ENCODE data around the gene FHL3. TPM values are rescaled to one million over a fixed set of nuclear protein-coding genes. Genes with fewer than 3 reads are reported as not detected.

The FHL3 gene, protein sequence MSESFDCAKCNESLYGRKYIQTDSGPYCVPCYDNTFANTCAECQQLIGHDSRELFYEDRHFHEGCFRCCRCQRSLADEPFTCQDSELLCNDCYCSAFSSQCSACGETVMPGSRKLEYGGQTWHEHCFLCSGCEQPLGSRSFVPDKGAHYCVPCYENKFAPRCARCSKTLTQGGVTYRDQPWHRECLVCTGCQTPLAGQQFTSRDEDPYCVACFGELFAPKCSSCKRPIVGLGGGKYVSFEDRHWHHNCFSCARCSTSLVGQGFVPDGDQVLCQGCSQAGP
- 14.2 and 24.5 TPM in 2 replicates for total RNA-seq

DNA sequence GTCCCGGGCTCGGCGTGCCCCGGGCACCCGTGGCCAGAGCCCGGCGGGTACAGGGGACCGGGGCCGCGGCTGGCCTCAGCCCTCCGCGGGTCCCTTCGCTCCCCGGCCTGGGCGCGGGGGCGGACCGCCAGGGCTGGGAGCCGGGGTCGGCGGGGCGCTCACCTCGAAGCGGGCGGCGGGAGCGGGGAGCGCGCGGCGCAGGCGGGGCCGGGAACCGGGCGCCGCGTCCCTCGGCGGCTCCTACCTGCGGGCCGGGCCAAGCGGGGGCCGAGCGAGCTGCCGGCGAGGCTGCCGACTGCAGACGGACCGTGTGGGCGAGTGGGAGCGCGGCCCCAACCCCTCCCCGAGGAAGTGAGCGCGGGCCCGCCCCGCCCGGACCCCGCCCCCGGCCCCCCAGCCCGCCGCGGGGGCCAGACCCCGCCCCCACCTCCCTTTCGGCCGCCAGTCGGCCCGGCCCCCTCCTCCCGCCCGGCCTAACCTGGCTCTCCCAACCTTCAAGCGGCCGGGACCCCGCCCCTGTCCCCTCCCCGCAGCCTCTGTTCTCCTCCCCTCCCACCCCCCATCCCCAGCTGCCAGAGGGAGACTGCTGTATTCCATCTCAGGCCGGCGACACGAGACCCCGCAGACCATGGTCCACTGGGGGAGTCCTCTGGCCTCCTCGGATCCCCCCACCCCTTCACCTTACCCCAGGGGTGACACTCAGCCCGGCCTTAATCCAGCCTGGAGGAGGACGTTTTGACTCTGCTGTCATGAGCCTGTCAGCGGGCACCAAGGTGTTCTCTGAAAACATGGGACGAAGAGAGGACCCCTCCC, at the start of gene FHL3:
Gene FHL3, minus strand, starts transcription at position 320 of the 813 bp plus-strand sequence. CDS start 6,102 bp downstream, outside the sequence.
- no peak for DNase-seq (ENCODE audit: low read depth)
- H3K4me3 ChIP-seq (ENCODE audit: low read depth, low read length) = peak within 1 kb of the TSS; percentile 76
- no peak for TF ChIP-seq CTCF (conservative IDR thresholded peaks at IDR 0.05; ENCODE audit: low read depth, low read length)

DNA sequence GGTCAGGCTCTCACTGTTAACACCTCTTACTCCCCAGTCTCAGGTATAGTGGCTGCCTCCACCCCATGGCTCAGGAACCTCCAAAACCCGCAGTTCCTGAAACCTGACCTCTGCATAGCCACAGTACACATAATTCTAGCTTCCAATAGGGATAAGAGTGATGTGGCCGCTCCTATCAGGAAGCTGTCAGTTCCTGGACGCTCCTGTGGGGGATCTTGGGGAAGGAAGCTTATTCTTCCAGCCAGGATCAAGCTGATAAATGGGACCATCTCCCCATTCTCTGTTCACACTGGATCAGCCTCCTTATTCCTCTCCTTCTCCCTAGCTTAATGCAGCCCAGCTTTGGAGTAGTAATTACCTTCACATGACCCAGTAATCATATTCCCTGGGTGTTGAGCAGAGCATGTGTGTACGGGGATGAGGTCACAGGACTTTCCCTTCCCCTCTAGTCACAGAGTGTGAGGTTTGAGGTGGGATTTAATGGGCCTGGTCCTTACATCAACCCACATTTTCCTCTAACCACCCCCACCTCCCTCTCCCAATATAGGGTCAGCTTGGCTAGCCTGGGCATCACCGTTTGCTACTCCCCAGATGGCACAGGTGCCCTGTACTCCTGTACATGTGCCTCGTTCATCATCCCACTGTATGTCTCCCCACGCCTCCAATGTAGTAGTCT, 48.2 kb upstream of the FHL3 start:
- TF ChIP-seq CTCF (conservative IDR thresholded peaks at IDR 0.05; ENCODE audit: low read depth, low read length) = no peak
- DNase-seq (ENCODE audit: low read depth) = no peak

DNA sequence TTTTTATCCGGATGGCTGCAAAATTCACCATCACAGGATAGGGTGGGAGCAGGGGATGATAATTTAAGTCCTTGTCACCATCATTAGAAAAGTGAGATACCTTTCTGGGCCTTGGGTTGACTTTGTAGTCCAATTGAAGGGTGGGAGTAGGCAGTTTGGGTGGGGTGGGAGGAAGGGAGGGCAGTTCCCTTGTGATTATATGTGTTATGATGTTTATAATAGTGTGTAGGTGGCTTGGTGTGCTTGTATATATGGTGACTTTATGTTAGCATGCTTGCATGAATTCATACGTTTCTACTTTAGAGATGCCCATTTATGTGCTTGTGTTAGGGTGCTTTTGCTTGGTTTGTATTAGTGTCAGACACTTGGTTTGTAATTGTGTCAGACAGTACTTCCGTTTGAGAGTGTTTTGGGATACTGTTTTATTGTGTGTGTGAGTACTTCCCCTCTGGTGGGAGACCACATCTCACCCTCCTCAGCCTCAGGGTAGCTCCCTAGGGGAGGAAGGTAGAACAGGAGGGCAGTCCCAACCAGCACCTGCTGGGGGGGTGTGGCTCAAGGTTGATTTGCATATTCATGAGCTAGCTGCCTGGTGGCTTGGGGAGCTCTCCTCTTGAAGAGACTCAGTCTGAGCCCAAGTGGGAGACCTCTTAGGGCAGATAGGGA, 47.6 kb upstream of the FHL3 start:
- TF ChIP-seq CTCF (conservative IDR thresholded peaks at IDR 0.05; ENCODE audit: low read depth, low read length) = no peak
- H3K4me3 ChIP-seq (ENCODE audit: low read depth, low read length) = no peak overlapping the region
- DNase-seq (ENCODE audit: low read depth) = no peak

More for the DNA sequence above, 48.2 kb upstream of the FHL3 start:
- H3K4me3 ChIP-seq (ENCODE audit: low read depth, low read length) = no peak overlapping the region

DNA sequence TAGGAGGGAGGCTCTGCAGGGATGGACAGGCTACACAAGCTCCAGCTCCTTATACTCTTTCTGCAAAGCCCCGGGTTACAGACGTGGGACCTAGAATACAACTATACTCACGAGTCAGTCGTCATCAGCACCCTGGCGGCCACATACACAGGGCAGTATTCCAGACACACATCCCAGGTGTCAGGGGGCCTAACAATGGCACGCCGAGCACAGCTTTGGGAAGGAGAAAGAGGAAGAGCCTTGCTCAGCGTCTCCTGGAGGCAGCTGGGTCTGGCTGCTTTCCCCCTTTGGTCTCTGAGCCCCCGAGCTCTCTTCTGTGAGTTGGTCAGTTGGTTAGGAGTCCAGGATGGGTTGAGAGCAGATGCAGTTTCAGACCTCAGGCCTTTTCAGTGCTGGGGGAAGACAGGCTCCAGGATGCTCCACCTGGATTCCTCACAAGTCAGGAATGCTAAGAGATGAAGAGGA, 45.8 kb upstream of the FHL3 start:
- no peak for DNase-seq (ENCODE audit: low read depth)
- TF ChIP-seq CTCF (conservative IDR thresholded peaks at IDR 0.05; ENCODE audit: low read depth, low read length) = no peak
- no peak overlapping the region for H3K4me3 ChIP-seq (ENCODE audit: low read depth, low read length)

GRCh38 chr1:38050397-38051078, 45.2 kb upstream of the FHL3 start:
- TF ChIP-seq CTCF (conservative IDR thresholded peaks at IDR 0.05; ENCODE audit: low read depth, low read length) = no peak
- DNase-seq (ENCODE audit: low read depth) = no peak
- no peak overlapping the region for H3K4me3 ChIP-seq (ENCODE audit: low read depth, low read length)

DNA sequence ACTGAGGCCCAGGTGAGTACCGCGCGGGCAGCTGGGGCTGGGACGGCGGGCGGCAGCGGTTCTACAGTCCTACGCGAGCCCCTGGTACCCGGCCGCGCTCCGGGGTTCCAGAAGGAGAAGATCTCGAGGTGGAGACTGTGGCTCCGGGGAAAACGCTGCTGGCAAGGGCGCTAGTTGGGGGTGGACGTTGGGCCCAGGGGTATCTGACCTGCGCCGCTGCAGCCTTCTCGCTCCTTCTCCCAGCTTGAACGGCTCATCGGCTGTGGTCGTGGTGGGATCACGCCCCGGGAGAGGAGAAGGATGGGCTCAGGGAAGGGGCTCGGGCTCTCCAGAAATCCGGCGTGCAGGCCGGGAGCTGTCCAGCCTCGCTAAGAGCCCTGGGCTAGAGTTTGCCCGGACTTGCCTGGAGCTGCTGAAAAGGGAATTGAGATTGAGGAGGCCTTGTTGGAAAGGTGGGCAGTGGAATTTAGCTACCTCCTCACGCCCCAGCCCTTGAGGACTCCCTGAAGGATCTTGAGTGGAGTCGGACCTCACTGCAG, 42.4 kb upstream of the FHL3 start:
- peak overlapping the region; percentile 50 for H3K4me3 ChIP-seq (ENCODE audit: low read depth, low read length)
- no peak for TF ChIP-seq CTCF (conservative IDR thresholded peaks at IDR 0.05; ENCODE audit: low read depth, low read length)
- no peak for DNase-seq (ENCODE audit: low read depth)
